GM19397 (cell line): ENCODE data around the gene PPIP5K1.
"Not testable (repeated sequence)": the region's sequence is repeated elsewhere in the genome, so short reads cannot be mapped to it uniquely, and the experiment has no call there.

Experiments used
- ATAC-seq: cut with Tn5 transposase; IDR thresholded peaks from one replicate; pipeline ENCODE4 v1.9.1; 2021; ENCODE audit warnings: mild to moderate bottlenecking, moderate library complexity; ENCODE audit not compliant: unreplicated experiment

The PPIP5K1 gene

GRCh38 chr15:43589778-43590466 is at the start of gene PPIP5K1:
Gene PPIP5K1, minus strand, starts transcription at chr15:43590208. Its CDS starts 5,704 bp downstream, at chr15:43584504.
- ATAC-seq: peak; percentile 95

GRCh38 chr15:43638464-43639204 is 48.6 kb upstream of the PPIP5K1 start:
- ATAC-seq: not testable (repeated sequence)

- ATAC-seq: not testable (repeated sequence)
Observed at GRCh38 chr15:43626937-43627336, 36.9 kb upstream of the PPIP5K1 start.

GRCh38 chr15:43625106-43625505 is 35.1 kb upstream of the PPIP5K1 start:
- ATAC-seq: no peak

- not testable (repeated sequence) for ATAC-seq
Observed at GRCh38 chr15:43622068-43622799, 32.2 kb upstream of the PPIP5K1 start.

GRCh38 chr15:43618700-43619099 is 28.7 kb upstream of the PPIP5K1 start, which contains the start of gene STRC:
Gene STRC, minus strand, starts transcription at chr15:43618800. Its CDS starts 78 bp downstream, at chr15:43618722.
- ATAC-seq: not testable (repeated sequence)

GRCh38 chr15:43617750-43618149 is 27.7 kb upstream of the PPIP5K1 start:
- not testable (repeated sequence) for ATAC-seq

- not testable (repeated sequence) for ATAC-seq
Observed at GRCh38 chr15:43602233-43602632, 12.2 kb upstream of the PPIP5K1 start.

- ATAC-seq: not testable (repeated sequence)
Observed at GRCh38 chr15:43600200-43600599, 10.2 kb upstream of the PPIP5K1 start.

GRCh38 chr15:43599131-43599530 is 9.1 kb upstream of the PPIP5K1 start:
- not testable (repeated sequence) for ATAC-seq

GRCh38 chr15:43593328-43594190 is 3.6 kb upstream of the PPIP5K1 start, which contains the start of gene CKMT1B:
Gene CKMT1B, plus strand, starts transcription at chr15:43594027. Its CDS starts 192 bp downstream, at chr15:43594219.
- ATAC-seq: not testable (repeated sequence)

- not testable (repeated sequence) for ATAC-seq
Observed at GRCh38 chr15:43592841-43593240, 2.8 kb upstream of the PPIP5K1 start.

- ATAC-seq: not testable (repeated sequence)
Observed at GRCh38 chr15:43574607-43575006, 15.4 kb downstream of the PPIP5K1 start.

GRCh38 chr15:43566615-43567014 is 23.4 kb downstream of the PPIP5K1 start:
- ATAC-seq: not testable (repeated sequence)

- ATAC-seq: not testable (repeated sequence)
Observed at GRCh38 chr15:43563793-43564192, 26.2 kb downstream of the PPIP5K1 start.

GRCh38 chr15:43562753-43563152 is 27.3 kb downstream of the PPIP5K1 start:
- not testable (repeated sequence) for ATAC-seq

GRCh38 chr15:43552986-43553385 is 37.0 kb downstream of the PPIP5K1 start:
- ATAC-seq: no peak

- ATAC-seq: no peak
Observed at GRCh38 chr15:43552256-43552655, 37.8 kb downstream of the PPIP5K1 start.

- ATAC-seq: no peak
Observed at GRCh38 chr15:43550527-43551363, 39.3 kb downstream of the PPIP5K1 start.
